ENCODE measurements around the gene ARV1.
"Not testable (repeated sequence)": the region's sequence is repeated elsewhere in the genome, so short reads cannot be mapped to it uniquely, and the experiment has no call there.

Gene ARV1

DNA sequence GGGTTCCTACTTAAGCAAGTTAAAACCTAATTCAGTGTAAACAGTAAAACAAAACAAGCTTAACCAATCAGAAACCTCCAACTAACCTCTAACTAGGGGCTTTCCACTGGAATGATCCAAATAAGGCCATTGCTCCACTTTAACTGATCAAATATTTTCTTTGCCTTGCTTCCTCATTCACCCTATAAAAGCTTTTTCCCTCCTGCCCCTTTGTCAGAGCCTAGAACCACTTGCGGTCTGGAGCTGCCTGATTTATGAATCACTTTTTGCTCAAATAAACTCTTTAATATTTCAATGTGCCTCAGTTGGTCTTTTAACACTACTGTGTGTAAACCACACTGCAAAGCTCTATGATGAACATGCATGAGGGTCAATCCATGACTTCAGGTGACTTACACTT, 65.7 kb downstream of the ARV1 start:
- no peak for DNase-seq (ENCODE audit: low read depth)

- DNase-seq (ENCODE audit: low read depth) = no peak
Measured at GRCh38 chr1:231045286-231045685, 66.4 kb downstream of the ARV1 start.

GRCh38 chr1:231045921-231046729, 67.2 kb downstream of the ARV1 start:
- DNase-seq (ENCODE audit: low read depth) = not testable (repeated sequence)

GRCh38 chr1:231046730-231047395, 68.0 kb downstream of the ARV1 start:
- DNase-seq (ENCODE audit: low read depth) = no peak

- DNase-seq (ENCODE audit: low read depth) = not testable (repeated sequence)
Measured at GRCh38 chr1:231047529-231047928, 68.6 kb downstream of the ARV1 start.

DNA sequence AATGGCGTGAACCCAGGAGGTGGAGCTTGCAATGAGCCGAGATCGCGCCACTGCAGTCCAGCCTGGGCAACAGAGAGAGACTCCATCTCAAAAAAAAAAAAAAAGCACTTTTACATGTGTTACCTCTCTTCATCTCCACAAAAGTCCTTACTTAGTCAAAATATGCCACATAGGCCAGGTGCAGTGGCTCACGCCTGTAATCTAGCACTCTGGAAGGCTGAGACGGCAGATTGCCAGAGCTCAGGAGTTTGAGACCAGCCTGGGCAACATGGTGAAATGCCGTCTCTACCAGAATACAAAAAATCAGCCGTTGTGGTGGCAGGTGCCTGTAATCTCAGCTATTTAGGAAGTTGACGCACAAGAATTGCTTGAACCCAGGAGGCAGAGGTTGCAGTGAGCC, 69.5 kb downstream of the ARV1 start:
- not testable (repeated sequence) for DNase-seq (ENCODE audit: low read depth)

GRCh38 chr1:231049121-231049979, 70.5 kb downstream of the ARV1 start:
- no peak for DNase-seq (ENCODE audit: low read depth)
